IPS DF 19.7 (cell line): ENCODE data around the gene RNF44.
"Not testable (repeated sequence)": the region's sequence is repeated elsewhere in the genome, so short reads cannot be mapped to it uniquely, and the experiment has no call there.

Experiments used
- DNase-seq: peaks from one replicate; pipeline ENCODE4 v3.0.0-alpha.2; 2013; ENCODE audit warnings: low read depth, low spot score

Gene RNF44

GRCh38 chr5:176519810-176520720, 17.1 kb downstream of the RNF44 start:
- DNase-seq: no peak

- DNase-seq: no peak
Measured at GRCh38 chr5:176517053-176517661, 20.0 kb downstream of the RNF44 start.

- no peak for DNase-seq
Measured at GRCh38 chr5:176515396-176515795, 21.8 kb downstream of the RNF44 start.

GRCh38 chr5:176514244-176514950, 22.8 kb downstream of the RNF44 start:
- DNase-seq: no peak

- DNase-seq: no peak
Measured at GRCh38 chr5:176513788-176514187, 23.4 kb downstream of the RNF44 start.

- DNase-seq: no peak
Measured at GRCh38 chr5:176508603-176509002, 28.6 kb downstream of the RNF44 start.

GRCh38 chr5:176507911-176508310, 29.3 kb downstream of the RNF44 start:
- no peak for DNase-seq

GRCh38 chr5:176503496-176503895, 33.7 kb downstream of the RNF44 start:
- DNase-seq: no peak

- no peak for DNase-seq
Measured at GRCh38 chr5:176501333-176501732, 35.9 kb downstream of the RNF44 start.

GRCh38 chr5:176500511-176500910, 36.7 kb downstream of the RNF44 start:
- DNase-seq: no peak

GRCh38 chr5:176499273-176499672, 37.9 kb downstream of the RNF44 start:
- no peak for DNase-seq

GRCh38 chr5:176497852-176498251, 39.4 kb downstream of the RNF44 start:
- no peak for DNase-seq

- no peak for DNase-seq
Measured at GRCh38 chr5:176492431-176492830, 44.8 kb downstream of the RNF44 start.

- no peak for DNase-seq
Measured at GRCh38 chr5:176491901-176492300, 45.3 kb downstream of the RNF44 start.

- no peak for DNase-seq
Measured at GRCh38 chr5:176491101-176491502, 46.1 kb downstream of the RNF44 start.

- DNase-seq: no peak
Measured at GRCh38 chr5:176490301-176490700, 46.9 kb downstream of the RNF44 start.

GRCh38 chr5:176489077-176489476, 48.1 kb downstream of the RNF44 start:
- DNase-seq: no peak

- DNase-seq: not testable (repeated sequence)
Measured at GRCh38 chr5:176487160-176487559, 50.0 kb downstream of the RNF44 start.

GRCh38 chr5:176486189-176486757, 50.9 kb downstream of the RNF44 start:
- no peak for DNase-seq

GRCh38 chr5:176485176-176485575, 52.0 kb downstream of the RNF44 start:
- DNase-seq: no peak

- DNase-seq: no peak
Measured at GRCh38 chr5:176481711-176482110, 55.5 kb downstream of the RNF44 start.
